ENCODE measurements around the gene ST6GALNAC2.
A peak's percentile ranks its signal among the peaks of the same experiment; 100 is the strongest.

The ST6GALNAC2 gene

DNA sequence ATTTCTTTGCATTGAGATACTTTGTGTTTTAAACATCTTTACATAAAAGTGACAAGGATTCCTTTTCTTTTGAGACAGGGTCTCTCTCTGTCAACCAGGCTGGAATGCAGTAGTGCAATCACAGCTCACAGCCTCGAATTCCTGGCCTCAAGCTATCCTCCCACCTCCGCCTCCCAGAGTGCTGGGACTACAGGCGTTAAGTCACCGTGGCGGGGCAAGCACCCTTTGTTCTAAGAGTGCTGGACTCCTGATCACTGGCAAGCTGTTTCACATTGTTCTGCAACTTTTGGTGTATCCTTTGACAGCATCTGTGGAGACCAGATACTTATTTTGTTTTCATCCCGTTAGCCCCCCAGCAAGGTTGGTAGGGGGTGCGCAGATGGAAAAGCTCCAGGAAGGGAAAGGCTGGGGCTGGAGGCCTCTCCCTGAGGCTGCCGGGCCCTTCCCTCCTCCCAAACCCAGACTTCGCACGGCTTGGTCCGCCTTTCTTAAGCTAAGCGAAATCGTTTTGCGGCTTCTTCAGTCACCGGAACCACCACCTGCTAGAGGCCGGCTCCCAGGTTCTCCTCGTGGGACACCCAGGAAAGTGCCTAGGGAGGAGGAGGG is 1.1 kb downstream of the ST6GALNAC2 start:
- peaks cover 72% of the 10 kb centered on the region for H3K27me3 Mint-ChIP-seq (ENCODE audit: low read depth)
- peaks cover 13% of the 10 kb centered on the region for H3K4me1 Mint-ChIP-seq
- TF ChIP-seq, protein P1, sequence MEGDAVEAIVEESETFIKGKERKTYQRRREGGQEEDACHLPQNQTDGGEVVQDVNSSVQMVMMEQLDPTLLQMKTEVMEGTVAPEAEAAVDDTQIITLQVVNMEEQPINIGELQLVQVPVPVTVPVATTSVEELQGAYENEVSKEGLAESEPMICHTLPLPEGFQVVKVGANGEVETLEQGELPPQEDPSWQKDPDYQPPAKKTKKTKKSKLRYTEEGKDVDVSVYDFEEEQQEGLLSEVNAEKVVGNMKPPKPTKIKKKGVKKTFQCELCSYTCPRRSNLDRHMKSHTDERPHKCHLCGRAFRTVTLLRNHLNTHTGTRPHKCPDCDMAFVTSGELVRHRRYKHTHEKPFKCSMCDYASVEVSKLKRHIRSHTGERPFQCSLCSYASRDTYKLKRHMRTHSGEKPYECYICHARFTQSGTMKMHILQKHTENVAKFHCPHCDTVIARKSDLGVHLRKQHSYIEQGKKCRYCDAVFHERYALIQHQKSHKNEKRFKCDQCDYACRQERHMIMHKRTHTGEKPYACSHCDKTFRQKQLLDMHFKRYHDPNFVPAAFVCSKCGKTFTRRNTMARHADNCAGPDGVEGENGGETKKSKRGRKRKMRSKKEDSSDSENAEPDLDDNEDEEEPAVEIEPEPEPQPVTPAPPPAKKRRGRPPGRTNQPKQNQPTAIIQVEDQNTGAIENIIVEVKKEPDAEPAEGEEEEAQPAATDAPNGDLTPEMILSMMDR (IDR thresholded peaks at IDR 0.05; ENCODE audit: unreplicated experiment in 3 of 3) = no peak
- H3K4me3 Mint-ChIP-seq = peak overlapping the region; percentile 74 to 81 (median 74)
- no peaks in the 10 kb centered on the region for H3K36me3 Mint-ChIP-seq (ENCODE audit: low read depth)
- peaks cover 3% of the 10 kb centered on the region for H3K9me3 Mint-ChIP-seq
- H3K27ac Mint-ChIP-seq = no peak overlapping the region

DNA sequence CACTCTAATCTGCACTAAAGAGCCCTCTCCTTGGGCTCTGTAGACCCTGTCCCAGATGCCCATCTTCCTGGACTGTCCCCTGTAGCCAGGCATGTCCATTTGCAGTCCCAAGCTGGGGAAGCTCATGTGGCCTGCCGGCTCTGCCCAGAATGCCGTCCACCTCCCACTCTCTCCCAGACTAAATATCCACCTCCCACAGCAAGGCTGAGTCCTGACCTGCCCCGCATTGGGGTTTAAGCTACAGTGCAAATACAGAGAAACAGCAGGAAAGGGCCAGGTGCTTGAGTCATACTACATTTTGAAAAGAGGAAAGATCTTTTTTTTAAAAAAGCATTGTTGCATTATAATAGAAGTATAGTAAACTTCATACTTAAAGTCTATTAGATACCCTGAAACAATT is 3.0 kb downstream of the ST6GALNAC2 start:
- Mint-ChIP-seq H3K27me3 (ENCODE audit: low read depth) (peaks cover 55% of the 10 kb centered on the region), H3K4me3 (peak overlapping the region; percentile 2 to 31 (median 25)), H3K9me3 (no peaks in the 10 kb centered on the region), H3K27ac (peak overlapping the region in 2 of 3 experiments; percentile 1 to 62), H3K4me1 (peaks cover 6% of the 10 kb centered on the region), H3K36me3 (ENCODE audit: low read depth) (no peaks in the 10 kb centered on the region)
- TF ChIP-seq, protein P1 (IDR thresholded peaks at IDR 0.05; ENCODE audit: unreplicated experiment in 3 of 3) = no peak

DNA sequence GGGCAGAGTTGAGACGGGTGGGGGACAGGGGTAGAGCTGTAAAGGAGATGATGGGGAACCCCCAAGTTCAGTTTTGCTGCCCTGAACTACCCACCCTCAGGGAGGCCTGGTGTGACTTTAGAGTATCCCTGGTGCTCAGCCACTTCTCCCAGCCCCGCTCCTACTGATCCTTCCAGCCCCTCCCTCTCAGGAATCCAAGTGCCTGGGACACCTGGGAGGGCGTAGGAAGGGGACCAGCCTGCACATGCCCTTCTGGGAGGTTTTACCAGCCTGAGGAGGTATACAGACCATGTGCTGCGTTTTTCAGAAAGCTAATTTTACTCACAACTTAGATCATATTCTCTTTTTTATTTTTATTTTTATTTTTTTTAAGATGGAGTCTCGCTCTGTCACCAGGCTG is 4.1 kb downstream of the ST6GALNAC2 start:
- Mint-ChIP-seq H3K4me1 (no peaks in the 10 kb centered on the region), H3K4me3 (no peak overlapping the region), H3K9me3 (no peaks in the 10 kb centered on the region), H3K36me3 (ENCODE audit: low read depth) (no peaks in the 10 kb centered on the region), H3K27ac (peak overlapping the region in 1 of 3 experiments; percentile 80), H3K27me3 (ENCODE audit: low read depth) (peaks cover 45% of the 10 kb centered on the region)
- TF ChIP-seq, protein P1 (IDR thresholded peaks at IDR 0.05; ENCODE audit: unreplicated experiment in 3 of 3) = no peak

DNA sequence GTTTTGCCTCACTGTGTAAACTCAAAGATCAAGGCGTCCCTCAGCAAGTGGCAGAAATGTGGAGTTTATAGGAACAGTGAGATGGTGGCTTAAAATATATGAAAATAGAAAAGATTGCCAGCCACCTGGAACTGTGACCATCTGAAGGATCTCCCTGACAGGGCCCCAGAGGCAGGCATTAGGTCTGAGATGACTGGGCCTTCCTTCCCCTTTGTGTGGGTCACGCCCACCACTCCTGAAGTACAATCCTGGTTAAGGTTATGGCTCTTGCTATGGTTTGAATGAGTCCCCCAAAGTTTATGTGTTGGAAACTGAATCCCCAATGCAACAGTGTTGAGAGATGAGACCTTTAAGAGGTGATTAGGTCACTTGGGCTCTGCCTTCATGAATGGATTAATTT is 6.4 kb downstream of the ST6GALNAC2 start:
- Mint-ChIP-seq H3K27me3 (ENCODE audit: low read depth) (peaks cover 35% of the 10 kb centered on the region), H3K9me3 (no peaks in the 10 kb centered on the region), H3K4me3 (no peak overlapping the region), H3K36me3 (ENCODE audit: low read depth) (no peaks in the 10 kb centered on the region), H3K27ac (no peak overlapping the region), H3K4me1 (no peaks in the 10 kb centered on the region)
- TF ChIP-seq, protein P1 (IDR thresholded peaks at IDR 0.05; ENCODE audit: unreplicated experiment in 3 of 3) = no peak

DNA sequence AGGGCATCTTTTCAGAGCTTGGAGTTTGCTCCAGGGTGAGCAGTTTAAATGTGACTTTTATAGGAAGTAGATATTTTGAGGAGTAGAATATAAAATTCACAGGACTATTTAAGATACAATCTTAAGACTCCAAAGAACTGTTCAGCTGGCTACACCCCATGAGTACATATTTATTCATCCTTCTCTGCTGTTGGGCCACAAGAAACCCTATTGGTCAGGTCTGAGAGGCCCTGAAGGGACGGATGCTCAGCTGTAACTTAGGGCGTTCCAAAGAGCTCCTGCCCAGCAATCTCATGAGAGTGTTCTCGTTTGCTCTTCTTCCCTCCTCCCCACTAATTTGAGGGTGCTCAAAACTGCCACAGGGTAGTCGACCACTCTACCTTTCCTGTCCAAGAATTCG is 7.3 kb downstream of the ST6GALNAC2 start:
- Mint-ChIP-seq H3K36me3 (ENCODE audit: low read depth) (no peaks in the 10 kb centered on the region), H3K27me3 (ENCODE audit: low read depth) (peaks cover 31% of the 10 kb centered on the region), H3K4me3 (no peak overlapping the region), H3K4me1 (no peaks in the 10 kb centered on the region), H3K9me3 (no peaks in the 10 kb centered on the region), H3K27ac (no peak overlapping the region)
- TF ChIP-seq, protein P1 (IDR thresholded peaks at IDR 0.05; ENCODE audit: unreplicated experiment in 3 of 3) = no peak

DNA sequence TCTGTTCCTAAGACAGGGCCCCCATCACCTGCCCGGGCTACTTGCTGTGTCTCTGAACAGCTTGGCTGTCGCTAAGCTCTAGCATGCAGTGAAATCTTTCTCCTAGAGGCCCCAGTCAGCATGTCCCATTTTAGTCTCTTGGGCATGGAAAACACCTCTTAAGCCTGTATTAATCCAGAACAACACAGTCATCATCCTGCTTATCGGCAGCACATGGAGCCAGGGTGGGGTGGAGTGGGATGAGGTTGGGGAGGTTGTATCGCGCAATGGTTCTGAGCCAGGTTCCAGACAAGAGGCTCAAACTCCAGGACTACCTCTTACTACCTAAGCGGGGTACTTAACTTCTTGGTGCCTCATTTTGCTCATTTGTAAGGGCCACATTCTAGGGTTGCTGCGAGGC is 7.8 kb downstream of the ST6GALNAC2 start:
- Mint-ChIP-seq H3K4me3 (no peak overlapping the region), H3K27ac (no peak overlapping the region), H3K9me3 (no peaks in the 10 kb centered on the region), H3K27me3 (ENCODE audit: low read depth) (peaks cover 26% of the 10 kb centered on the region), H3K4me1 (no peaks in the 10 kb centered on the region), H3K36me3 (ENCODE audit: low read depth) (no peaks in the 10 kb centered on the region)
- TF ChIP-seq, protein P1 (IDR thresholded peaks at IDR 0.05; ENCODE audit: unreplicated experiment in 3 of 3) = no peak

Measured in nephron (organoid).